HG03432 (cell line): ENCODE measurements around the gene CFAP46.
"Not testable (repeated sequence)": the region's sequence is repeated elsewhere in the genome, so short reads cannot be mapped to it uniquely, and the experiment has no call there.

ENCODE experiments used
- ATAC-seq: cut with Tn5 transposase; IDR thresholded peaks from one replicate; pipeline ENCODE4 v1.9.1; 2021; ENCODE audit warnings: mild to moderate bottlenecking, moderate library complexity; ENCODE audit not compliant: unreplicated experiment

CFAP46 gene

GRCh38 chr10:132929480-132929879 lies 12.9 kb downstream of the CFAP46 start:
- no peak for ATAC-seq

DNA sequence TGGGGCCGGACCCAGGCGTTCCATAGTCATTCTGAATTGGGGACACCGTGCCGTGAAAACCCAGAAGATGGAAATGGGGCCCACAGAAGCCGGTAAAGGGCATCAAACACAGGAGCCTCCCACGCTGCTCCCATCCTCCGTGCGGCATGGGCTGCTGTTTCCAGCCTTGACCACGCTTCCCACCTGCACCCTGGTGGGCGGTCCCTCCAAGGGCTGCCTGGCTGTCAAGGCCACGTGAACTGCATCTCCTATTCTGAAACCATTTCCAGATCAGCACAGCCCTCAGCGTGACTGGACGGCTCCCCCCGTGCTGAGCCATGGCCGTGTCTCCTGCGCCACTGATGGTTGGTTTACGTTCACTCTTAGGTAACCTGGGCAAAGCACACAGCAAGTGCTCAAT lies 14.1 kb downstream of the CFAP46 start:
- ATAC-seq, result no peak

DNA sequence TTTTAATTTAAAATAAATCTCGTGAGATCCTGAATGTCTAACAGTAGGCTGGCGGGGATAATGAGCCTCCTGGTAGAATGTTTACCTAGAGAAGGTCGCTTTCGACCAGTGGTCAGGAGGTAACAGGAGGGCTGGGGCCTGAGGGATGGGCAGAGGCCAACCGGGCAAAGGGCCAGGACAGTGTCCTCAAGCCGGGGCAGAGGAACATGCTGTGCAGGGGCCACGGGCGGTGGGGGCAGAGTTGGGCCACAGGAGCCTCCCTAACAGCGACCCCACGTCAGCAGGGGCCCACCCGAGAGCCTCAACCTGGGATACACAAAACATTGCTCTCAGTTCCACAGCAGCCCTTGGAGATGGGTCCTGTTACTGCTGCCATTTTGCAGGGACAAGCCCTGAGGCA lies 14.5 kb downstream of the CFAP46 start:
- ATAC-seq, result no peak

- ATAC-seq, result no peak
These were observed 15.4 kb downstream of the CFAP46 start for GRCh38 chr10:132926777-132927650.

DNA sequence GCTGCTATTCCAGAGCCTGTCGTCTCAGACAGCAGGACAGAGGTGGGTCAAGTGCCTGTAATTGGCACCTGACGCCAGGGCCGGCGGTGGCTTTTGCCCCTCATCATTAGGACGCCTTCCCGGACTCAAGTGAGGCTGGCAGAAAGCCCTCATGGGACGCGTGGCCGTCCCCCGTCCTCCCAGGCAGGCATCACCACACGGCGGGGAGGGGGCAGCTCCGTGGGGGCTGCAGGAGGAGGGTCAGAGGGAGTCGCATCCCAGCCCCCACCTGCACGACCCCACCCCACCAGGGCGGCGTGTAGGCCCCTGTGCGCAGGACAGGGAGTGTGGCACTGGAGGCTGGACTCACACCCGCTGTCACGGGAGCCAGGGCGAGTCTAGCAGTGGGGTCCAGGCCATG lies 16.3 kb downstream of the CFAP46 start:
- no peak for ATAC-seq

- ATAC-seq, result no peak
These were observed 16.8 kb downstream of the CFAP46 start for GRCh38 chr10:132925614-132926013.

- no peak for ATAC-seq
These were observed 17.3 kb downstream of the CFAP46 start for GRCh38 chr10:132925071-132925561.

DNA sequence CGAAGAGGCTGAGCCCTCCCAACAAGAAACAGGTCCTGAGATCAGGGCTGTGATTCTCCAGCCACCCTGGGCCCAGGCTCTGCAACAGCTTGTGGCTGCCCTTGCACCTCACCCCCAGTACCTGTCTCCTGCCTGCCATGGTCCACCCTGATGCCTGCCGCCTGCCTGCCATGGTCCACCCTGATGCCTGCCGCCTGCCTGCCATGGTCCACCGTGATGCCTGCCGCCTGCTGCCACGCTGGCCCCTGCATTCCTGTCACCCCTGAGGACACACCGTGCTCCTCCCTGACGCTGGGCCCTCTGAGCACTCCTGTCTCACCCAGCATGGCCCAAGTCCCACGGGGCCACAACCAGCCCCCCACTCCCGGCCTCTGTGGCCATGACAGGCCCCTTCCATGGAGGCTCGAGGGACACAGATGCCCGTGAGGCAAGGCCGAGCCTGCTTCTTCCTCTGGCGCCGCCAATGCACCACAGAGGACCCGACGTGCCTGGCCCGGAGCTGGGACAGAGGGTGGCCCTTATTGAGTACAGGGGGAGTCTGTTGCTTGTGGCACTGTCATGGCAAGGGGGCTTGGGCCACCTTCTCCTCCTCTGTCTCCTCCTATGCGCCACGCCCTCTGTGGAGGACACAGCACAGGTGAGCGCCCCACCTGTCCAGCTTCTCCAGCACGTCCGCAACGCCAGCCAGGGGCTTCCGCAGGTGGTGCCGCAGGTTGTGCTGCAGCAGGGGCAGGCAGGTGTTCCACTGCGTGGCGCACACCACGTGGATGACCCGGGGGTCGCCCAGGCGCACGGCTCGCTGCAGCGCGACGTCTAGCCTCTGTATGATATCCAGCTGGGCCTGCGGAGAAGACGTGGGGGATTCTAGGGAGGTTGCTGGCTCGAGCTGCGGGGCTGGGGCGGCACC lies 18.1 kb downstream of the CFAP46 start:
- no peak for ATAC-seq

DNA sequence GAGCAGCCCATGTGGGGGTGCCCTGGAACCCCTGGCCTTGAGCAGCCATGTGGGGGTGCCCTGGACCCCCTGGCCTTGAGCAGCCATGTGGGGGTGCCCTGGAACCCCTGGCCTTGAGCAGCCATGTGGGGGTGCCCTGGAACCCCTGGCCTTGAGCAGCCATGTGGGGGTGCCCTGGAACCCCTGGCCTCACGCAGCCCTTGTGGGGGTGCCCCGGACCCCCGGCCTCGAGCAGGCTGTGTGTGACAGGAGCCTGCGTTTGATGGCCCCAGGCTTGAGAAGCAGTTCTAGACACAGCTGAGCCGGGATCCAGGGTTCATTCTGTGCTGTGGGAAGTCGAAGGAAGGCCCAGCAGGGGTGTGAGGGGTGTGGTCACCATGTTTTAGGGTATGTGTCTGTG lies 19.0 kb downstream of the CFAP46 start:
- not testable (repeated sequence) for ATAC-seq

- ATAC-seq, result no peak
These were observed 19.5 kb downstream of the CFAP46 start for GRCh38 chr10:132922872-132923271.

DNA sequence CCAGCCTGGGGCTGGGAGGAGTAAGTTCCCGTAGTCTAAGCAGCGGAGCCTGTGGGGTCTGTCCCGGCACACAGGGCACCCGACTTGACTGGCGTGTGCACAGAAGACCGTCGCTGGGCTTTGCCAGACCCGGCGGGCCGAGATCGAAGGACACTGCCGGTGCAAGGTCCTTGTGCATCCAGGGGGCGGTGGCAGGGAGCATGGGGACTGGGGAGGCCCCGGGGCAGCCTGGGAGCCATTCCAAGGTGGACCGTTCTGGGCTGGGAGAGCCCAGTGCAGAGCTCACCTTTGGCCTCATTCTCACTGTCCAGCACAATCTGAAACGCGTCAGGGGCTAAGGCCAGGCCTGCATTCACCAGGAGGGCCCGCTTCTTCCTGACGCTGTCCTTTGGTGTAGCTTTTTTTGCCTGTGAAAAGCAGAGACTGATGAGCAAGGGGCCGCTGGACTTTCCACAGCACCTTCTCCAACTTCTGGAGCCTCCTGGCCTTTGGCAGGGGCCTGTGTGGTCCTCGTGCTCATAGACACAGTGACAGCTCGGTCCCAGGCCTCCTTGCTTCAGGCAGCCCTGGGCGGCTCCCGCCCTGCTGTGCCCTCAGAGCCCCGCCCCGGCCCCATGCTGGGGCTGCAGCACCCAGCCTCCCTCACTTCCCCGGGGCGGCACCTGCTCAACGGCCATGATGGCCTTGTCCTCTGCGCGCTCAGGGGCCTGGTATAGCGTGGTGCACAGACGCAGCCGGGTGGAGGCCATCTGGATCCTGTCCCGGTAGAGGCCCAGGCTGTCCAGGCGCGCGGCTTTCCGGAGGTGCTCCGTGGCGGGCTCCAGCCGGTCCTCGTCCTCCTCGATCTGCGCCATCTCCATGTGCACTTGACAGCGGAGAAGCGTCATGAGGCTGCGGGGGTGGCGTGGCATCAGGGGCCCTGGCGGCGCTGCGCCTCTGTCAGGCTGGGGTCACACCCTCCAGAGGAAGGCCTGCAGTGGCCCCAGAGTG lies 20.3 kb downstream of the CFAP46 start:
- no peak for ATAC-seq

- no peak for ATAC-seq
These were observed 21.3 kb downstream of the CFAP46 start for GRCh38 chr10:132921086-132921485.

- ATAC-seq, result no peak
These were observed 22.1 kb downstream of the CFAP46 start for GRCh38 chr10:132920101-132920925.

DNA sequence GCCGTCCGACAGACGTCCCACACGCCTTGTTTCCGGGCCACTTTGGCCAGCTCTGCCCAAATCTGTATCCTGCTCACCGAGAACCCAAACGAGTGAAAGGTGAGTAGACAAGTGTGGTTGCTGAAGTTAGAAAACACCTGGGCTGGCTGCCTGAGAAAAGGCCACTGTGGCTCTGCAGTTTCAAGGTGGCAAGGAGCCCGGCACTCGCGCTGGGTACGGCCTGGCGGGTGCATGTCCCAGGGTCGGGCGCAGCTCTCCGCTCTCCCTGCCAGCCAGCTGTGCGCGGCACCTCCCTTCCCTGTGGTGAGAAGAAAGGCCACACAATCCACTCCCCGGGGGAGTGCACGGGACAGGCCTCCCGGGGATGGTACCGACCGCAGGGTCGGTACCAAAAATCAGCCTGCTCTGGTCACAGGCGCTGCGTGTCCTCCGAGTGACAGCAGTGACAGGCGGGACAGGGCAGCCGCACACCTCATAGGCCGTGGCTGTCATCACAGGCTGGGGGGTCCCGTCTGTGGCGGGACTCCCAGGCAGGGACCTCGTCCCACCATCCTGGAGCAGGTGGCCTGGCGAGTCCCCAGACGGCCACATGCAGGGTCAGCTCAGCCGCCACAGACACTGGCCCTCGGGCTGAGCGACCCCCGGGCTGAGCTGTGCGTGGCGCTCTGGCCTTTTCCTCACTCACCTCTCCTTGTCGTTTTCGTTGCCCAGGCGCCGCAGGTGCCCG lies 22.8 kb downstream of the CFAP46 start:
- no peak for ATAC-seq

GRCh38 chr10:132918617-132919373 lies 23.6 kb downstream of the CFAP46 start:
- ATAC-seq, result no peak

GRCh38 chr10:132918264-132918616 lies 24.1 kb downstream of the CFAP46 start:
- ATAC-seq, result no peak

- ATAC-seq, result no peak
These were observed 25.3 kb downstream of the CFAP46 start for GRCh38 chr10:132916956-132917666.

DNA sequence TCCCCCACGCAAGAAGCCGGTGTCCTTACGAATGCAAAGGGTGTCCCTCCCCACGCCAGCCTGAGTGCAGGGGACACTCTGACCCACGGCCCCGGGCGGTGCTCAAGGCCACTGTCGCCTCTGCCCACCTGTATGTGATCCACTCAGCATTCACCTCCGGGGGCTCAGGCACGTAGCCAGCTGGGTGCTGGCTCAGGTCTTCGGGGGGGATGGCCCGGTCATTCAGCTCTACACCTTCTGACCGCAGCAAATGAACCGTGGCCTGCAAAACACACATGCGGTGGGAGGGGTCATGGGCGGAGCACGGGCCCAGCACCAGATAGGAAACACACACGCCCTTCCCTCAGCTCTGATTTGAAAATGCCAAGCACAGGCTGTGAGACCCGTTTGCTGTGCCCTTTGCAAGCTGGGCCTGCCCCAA lies 25.9 kb downstream of the CFAP46 start:
- no peak for ATAC-seq
